OCI-LY3 (cell line): ENCODE measurements around the gene FBXW7.

Experiments
- CTCF ChIP-seq: fragments of 200-600, 300-600 bp; sonication (generic); IDR thresholded peaks from 2 replicates; pipeline ENCODE4 v1.5.1; 2014; ENCODE audit warnings: antibody characterized with exemption, low read length, low read depth
- EZH2phosphoT487 ChIP-seq: fragments of 200-600 bp; shearing (Covaris generic); IDR thresholded peaks from 2 replicates; pipeline ENCODE4 v1.6.1; 2018; ENCODE audit warnings: antibody characterized with exemption, mixed run types, low read depth

- TF ChIP-seq CTCF (no peak), EZH2phosphoT487 (no peak)
Measured at GRCh38 chr4:152534541-152535359, 1.1 kb downstream of the FBXW7 start.
